HepG2 (cell line): ENCODE results near the gene ANAPC5.
"Not testable (repeated sequence)": the region's sequence is repeated elsewhere in the genome, so short reads cannot be mapped to it uniquely, and the experiment has no call there.

ENCODE experiments used
- PITX1 ChIP-seq: sonication (generic); formaldehyde crosslinking; IDR thresholded peaks from 2 replicates; pipeline ENCODE4 v1.5.1; 2020; ENCODE audit warnings: mild to moderate bottlenecking, missing genetic modification reagents
- ZFX ChIP-seq: sonication (generic); formaldehyde crosslinking; IDR thresholded peaks from 2 replicates; pipeline ENCODE4 v1.4.0; 2020; ENCODE audit warnings: mild to moderate bottlenecking, low read depth, missing genetic modification reagents, moderate library complexity
- TF ChIP-seq, protein P1 (sequence below): sonication (generic); formaldehyde crosslinking; IDR thresholded peaks from 2 replicates; pipeline ENCODE4 v1.5.0; 2020; ENCODE audit warnings: mild to moderate bottlenecking, missing genetic modification reagents, moderate library complexity

DNA sequence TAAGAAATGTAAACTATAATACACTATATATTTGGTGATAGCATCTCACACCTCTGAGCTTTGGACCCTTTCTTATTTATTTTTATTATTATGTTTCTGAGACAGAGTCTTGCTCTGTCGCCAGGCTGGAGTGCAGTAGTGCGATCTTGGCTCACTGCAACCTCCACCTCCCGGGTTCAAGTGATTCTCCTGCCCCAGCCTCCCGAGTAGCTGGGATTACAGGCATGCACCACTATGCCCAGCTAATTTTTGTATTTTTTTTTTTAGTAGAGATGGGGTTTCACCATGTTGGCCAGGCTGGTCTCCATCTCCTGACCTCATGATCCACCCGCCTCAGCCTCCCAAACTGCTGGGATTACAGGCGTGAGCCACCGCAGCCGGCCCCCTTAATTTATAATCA lies 44.8 kb downstream of the ANAPC5 start:
- not testable (repeated sequence) for TF ChIP-seq ZFX, PITX1 (CRISPR knock-in tag)
- TF ChIP-seq, protein P1, sequence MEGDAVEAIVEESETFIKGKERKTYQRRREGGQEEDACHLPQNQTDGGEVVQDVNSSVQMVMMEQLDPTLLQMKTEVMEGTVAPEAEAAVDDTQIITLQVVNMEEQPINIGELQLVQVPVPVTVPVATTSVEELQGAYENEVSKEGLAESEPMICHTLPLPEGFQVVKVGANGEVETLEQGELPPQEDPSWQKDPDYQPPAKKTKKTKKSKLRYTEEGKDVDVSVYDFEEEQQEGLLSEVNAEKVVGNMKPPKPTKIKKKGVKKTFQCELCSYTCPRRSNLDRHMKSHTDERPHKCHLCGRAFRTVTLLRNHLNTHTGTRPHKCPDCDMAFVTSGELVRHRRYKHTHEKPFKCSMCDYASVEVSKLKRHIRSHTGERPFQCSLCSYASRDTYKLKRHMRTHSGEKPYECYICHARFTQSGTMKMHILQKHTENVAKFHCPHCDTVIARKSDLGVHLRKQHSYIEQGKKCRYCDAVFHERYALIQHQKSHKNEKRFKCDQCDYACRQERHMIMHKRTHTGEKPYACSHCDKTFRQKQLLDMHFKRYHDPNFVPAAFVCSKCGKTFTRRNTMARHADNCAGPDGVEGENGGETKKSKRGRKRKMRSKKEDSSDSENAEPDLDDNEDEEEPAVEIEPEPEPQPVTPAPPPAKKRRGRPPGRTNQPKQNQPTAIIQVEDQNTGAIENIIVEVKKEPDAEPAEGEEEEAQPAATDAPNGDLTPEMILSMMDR (CRISPR knock-in tag), result not testable (repeated sequence)
